HG02884 (cell line): ENCODE data around the gene DPEP3.
A peak's percentile ranks its signal among the peaks of the same experiment; 100 is the strongest.
"Not testable (repeated sequence)": the region's sequence is repeated elsewhere in the genome, so short reads cannot be mapped to it uniquely, and the experiment has no call there.

Experiments used
- ATAC-seq: cut with Tn5 transposase; IDR thresholded peaks from one replicate; pipeline ENCODE4 v1.9.1; 2021; ENCODE audit warnings: mild to moderate bottlenecking, moderate library complexity; ENCODE audit not compliant: unreplicated experiment

Gene DPEP3

GRCh38 chr16:67995423-67995822 lies 15.1 kb upstream of the DPEP3 start:
- ATAC-seq: no peak

- not testable (repeated sequence) for ATAC-seq
Measured at GRCh38 chr16:67994040-67994408, 13.7 kb upstream of the DPEP3 start.

DNA sequence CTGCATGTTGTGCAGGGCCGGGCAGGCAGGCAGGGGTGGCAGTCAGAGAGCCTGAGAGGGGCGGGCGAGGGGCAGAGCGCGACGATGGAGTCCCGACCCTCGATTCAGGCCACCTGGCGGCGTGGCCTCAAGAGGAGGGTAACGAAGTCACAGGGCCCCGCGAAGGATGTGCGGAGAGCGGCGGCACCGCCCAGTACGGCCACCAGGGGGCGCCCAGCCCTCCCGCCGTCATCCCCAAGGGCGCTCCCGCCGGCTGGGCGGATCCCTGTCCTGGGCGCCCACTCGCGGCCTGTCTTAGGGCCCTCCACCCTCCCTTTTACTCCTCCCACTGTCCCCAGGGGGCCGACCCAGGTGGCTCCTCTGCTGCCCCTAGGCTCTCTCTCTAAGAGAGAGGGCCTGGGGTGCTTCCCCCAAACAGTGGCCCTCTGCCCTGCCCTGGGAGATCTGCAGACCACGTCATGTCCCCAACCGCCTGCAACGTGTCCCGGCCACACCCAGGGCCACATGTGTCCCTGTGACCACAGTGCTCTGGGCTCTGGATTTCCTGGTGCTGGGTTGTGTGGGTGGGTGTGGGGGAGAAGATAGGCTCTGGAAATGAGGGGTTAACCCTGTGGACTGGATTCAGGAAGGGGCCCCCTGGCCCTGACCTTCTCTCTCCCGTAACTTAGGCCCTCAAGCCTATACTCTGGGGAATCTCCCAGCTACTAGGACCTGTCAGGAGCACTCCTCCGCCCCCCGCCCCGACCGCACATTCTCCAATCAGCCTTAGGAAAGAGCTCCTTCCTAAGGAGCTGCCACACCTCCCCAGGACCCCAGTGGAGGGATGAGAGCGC lies 13.1 kb upstream of the DPEP3 start:
- ATAC-seq: peak; percentile 70

GRCh38 chr16:67992661-67993206 lies 12.4 kb upstream of the DPEP3 start:
- ATAC-seq: no peak

GRCh38 chr16:67990018-67990386 lies 9.7 kb upstream of the DPEP3 start:
- no peak for ATAC-seq

DNA sequence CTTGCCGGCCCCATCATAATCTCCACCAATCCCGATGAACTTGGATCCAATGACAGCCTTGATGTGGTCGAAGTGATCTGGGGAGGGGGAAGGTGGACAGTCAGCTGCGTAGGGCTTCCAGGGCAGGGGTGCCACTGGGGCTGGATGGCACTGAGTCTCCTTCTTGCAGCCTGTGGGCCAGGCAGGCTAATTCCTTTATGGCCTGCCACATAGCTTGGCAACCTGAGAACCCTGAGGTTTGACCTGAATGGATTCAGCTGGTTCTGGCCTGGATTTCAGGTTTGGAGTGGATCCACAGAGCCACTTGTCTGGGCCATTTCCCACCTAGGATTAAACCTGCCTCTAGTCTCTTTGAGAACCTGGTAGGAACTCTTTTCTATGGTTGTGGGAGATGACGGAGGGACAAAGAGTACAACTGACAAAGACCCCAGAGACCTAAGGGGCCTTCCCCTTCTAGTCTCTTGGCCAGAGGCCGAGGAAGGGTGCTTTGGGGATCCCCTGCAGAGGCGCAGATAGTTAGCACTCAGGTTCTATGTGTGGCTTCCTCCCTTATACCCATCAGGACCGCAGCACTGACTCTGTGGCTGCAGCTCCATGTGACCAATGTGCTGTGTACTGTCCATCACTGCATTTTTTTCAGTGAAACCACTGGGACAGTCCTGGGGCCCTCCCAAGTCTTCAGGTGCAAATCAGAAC lies 9.2 kb upstream of the DPEP3 start:
- ATAC-seq: no peak

- no peak for ATAC-seq
Measured at GRCh38 chr16:67988675-67989074, 8.4 kb upstream of the DPEP3 start.

DNA sequence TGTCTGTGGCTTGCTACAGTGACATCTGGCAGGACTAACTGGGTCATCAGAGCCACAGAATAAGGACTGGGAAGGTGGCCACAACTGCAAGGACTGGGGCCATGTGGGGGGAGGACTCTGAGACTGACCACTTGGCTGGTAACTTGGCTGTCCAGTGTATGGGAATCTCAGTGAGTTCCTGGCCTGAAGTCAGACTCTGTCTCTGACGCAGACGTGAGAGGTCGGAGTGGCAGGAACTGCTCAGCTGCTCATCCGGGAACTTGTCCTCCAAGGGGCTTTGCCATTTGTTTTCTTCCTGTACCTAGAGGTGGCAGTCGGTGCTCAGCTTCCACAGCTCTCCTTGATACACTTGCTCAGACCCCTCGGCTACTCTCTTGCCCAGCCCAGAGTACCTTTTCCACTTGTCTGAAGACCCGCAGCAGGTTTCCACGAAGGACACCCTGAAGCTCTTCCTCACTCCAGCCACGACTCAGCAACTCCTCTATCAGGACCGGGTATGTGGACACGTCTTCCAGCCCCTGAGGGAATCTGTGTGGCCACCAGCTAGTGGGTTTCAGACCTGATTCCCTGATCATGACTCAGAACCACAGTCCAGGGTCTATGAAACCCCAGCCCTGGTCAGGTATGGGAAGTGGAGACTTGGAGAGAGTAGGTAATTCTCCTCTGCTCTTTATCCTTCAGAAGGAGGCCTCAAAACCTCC lies 7.3 kb upstream of the DPEP3 start:
- ATAC-seq: no peak

DNA sequence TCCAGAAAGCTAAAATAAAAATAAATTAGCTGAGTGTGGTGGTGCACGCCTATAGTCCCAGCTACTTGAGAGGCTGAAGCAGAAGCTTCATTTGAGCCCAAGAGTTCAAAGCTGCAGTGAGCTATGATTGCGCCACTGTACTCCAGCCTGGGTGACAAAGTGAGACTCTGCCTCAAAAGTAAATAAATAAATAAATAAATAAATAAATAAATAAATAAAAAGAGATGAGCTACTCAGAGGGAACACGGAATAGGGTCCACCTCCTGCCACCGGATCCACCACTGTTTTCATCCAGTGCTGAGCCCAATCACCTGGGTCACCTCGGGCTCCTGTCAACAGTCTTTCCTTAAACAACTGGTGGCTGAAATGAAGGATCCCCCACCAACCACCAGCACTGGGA lies 6.7 kb upstream of the DPEP3 start:
- no peak for ATAC-seq

GRCh38 chr16:67982011-67982696 lies 1.9 kb upstream of the DPEP3 start:
- no peak for ATAC-seq

DNA sequence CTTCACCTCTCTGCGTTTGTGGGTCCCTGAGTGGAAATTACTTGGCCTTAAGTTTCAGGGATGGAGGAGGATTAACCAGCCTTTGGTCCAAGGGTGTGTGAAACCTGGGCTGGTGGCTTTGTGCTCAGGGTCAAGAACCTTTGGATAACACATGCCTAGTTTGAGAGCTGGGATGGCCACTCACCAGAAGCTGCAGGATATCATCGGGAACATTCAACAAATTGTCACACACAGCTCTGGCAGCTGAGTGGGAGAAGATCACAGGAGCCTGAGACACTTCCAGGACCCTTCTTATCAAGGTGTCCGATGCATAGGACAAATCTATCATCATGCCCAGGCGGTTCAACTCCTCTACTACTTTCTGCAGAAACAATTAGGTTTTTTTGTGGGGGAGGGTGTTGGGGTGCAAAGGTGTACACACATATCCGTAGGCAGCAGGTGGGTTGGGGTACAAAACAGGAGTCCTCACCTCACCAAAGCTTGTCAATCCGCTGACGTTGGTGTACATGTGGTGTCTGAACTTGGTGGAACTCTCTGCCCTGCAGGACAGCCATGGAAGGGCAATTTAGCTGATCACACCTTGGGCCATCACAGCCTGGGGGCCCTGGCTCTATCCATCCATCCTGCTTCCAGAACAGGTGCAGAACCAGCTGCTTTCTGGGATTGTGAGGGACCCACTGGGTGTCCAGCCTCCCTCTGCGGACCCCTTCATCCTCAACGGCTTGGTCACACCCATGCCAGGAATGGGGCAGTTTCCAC lies 2.7 kb downstream of the DPEP3 start:
- no peak for ATAC-seq

- no peak for ATAC-seq
Measured at GRCh38 chr16:67977005-67977404, 3.3 kb downstream of the DPEP3 start.

- ATAC-seq: no peak
Measured at GRCh38 chr16:67976205-67976604, 4.1 kb downstream of the DPEP3 start.

DNA sequence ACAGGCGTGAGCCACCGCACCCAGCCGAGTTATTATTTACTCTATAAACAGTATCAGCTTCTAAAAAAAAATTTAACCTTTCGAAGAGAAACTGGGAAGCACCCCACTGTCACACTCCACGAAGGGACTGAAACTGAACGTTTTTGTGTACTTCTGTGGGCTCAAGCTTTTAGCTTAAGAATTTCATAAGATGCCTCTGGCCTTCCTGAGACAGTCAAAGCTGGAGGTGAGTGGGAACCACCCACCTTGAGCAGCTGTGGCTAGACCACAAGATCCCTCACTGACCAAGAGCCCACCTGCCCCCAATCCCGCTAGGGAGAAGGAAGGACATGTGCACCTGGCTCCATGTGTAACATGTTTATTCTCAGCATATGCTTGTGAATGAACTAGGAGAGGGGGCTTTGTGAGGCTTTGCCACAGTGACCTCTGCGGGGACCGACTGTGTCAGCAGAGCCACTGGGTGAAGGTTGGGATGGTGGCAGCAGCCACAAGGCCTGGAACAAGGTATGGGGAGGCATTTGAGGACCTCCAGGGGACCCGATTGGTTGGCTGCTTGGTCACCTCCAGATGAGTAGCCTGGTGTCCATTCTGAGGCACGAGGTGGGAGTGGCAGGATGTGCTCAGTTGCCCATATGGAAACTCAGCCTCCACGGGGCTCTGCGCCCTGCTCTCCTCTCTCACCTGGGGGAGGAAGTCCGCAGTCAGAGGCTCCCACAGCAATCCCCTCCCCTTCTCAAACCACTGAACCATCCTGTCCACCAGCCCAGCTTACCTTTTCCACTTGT lies 4.8 kb downstream of the DPEP3 start:
- ATAC-seq: no peak

- not testable (repeated sequence) for ATAC-seq
Measured at GRCh38 chr16:67972285-67972684, 8.0 kb downstream of the DPEP3 start.

- no peak for ATAC-seq
Measured at GRCh38 chr16:67971111-67971510, 9.2 kb downstream of the DPEP3 start.

GRCh38 chr16:67969254-67970039 lies 10.9 kb downstream of the DPEP3 start:
- no peak for ATAC-seq

GRCh38 chr16:67968400-67969253 lies 11.7 kb downstream of the DPEP3 start, which contains the start of gene SLC12A4:
TSS of gene SLC12A4 (minus strand) at chr16:67968637. CDS start at chr16:67968553, 84 bp downstream.
- peak; percentile 60 for ATAC-seq
